NCI-H2081 (cell line): ENCODE measurements around the gene MORF4L1.
"Not testable (repeated sequence)": the region's sequence is repeated elsewhere in the genome, so short reads cannot be mapped to it uniquely, and the experiment has no call there.

ENCODE experiments used
- DNase-seq, 2 experiments: peaks; one replicate each; lab custom pipeline; 2025; lab: John Stamatoyannopoulos, UW

The MORF4L1 gene

GRCh38 chr15:78925956-78926743 is 53.5 kb downstream of the MORF4L1 start:
- DNase-seq = no peak

DNA sequence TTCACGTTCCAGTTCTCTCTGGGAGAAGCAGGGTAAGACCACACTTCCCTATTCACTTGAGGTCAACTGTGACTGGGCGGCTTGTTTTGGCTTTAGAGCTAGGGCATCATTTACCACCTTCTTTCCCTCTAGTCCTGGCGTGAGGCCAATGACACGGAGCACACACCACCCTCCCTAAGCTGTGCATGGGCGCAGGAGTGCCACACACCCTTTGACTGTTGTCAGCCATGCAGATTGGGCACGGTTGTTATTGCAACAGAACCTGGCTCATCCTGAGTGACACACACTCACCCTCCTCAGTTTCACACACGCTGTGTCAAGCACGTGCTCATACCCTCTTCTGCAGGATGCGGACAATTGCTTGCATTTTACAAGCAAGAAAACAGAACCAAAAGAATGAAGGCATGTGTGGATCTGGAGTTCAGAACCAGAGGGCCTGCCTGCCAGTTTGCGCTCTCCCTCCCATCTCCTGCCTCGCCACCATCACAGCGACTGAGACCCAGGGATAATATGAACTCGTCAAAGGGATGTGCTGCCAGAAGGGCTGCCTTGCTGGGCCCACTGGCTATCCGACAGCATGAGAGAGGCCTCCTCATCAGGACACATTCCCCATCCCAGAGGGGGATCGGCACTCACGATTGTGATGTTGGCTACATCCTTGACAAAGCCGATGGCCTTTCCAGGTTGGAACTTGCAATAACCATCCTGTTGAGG is 54.5 kb downstream of the MORF4L1 start:
- DNase-seq = no peak

DNA sequence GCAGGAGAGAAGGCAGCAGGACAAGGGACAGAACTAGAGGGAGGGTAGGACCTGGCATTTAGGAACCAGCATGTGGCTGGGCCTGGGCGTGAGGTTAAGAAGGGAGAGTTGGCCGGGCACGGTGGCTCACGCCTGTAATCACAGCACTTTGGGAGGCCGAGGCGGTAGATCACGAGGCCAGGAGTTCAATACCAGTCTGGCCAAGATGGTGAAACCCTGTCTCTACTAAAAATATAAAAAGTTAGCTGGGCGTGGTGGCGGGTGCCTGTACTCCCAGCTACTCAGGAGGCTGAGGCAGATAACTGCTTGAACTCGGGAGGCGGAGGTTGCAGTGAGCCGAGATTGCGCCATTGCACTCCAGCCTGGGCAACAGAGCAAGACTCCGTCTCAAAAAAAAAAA is 55.5 kb downstream of the MORF4L1 start:
- DNase-seq = not testable (repeated sequence)

DNA sequence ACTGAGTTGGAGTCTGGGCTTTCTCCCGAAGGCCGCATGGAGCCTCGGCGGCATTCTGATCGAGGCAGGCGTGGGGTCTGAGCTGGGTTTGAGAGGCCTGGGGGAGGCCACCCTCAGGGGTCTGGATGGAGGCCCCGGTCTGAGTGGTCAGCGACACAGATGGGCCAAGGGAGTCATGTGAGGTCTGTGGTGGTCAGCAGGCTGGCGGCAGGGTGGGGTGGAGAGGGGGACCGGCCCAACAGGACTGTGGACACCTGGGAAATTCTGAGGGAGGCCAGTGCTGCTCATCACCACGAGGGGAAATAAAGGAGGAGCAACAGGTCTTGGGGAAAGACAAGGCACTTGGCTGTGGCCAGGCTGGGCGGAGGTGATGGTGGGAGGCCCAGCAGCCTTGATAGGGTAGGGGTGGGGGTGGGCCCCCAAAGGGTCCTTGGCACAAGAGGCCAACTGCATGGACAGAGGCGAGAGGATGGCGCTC is 56.0 kb downstream of the MORF4L1 start:
- no peak for DNase-seq

DNA sequence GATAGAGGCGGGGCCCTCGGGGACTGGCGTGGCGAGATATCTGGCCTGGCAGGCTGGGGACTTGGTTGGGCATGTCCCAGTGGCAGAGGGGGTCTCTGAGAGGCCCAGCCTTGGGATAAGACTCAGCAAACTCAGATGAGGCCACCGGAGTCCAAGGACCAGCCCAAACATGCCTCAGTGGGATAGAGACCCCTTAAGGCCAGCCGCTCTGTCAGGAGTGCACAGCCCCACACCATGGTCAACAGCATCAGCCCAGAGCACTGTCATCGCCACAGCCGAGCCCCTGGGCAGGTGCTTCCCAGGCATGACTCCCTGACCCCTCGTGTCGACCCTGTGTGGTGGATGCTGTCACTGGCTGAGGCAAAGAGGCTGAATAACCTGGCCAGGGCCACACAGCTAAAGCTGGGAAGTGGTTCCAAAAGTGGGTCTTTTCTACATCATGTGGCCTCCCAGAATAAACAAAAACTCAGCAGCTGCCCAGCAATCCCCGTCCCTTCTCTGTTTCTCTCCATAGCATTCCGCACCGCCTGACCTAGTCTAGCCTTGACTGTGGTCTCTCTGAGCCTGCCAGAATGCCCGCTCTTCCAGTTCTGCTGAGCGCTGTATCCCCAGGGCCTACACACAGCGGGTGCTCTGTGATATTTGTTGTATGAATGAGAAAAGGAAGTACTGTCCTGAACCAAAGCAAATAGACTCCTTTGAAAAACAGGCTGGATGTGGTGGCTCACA is 57.0 kb downstream of the MORF4L1 start:
- DNase-seq = peak in 1 of 2 experiments; percentile 20

- DNase-seq = no peak
These were observed 58.1 kb downstream of the MORF4L1 start for GRCh38 chr15:78930577-78931388.

GRCh38 chr15:78931439-78932257 is 59.0 kb downstream of the MORF4L1 start:
- DNase-seq = no peak

GRCh38 chr15:78932258-78932808 is 59.6 kb downstream of the MORF4L1 start:
- no peak for DNase-seq

- no peak for DNase-seq
These were observed 60.6 kb downstream of the MORF4L1 start for GRCh38 chr15:78933187-78933822.

DNA sequence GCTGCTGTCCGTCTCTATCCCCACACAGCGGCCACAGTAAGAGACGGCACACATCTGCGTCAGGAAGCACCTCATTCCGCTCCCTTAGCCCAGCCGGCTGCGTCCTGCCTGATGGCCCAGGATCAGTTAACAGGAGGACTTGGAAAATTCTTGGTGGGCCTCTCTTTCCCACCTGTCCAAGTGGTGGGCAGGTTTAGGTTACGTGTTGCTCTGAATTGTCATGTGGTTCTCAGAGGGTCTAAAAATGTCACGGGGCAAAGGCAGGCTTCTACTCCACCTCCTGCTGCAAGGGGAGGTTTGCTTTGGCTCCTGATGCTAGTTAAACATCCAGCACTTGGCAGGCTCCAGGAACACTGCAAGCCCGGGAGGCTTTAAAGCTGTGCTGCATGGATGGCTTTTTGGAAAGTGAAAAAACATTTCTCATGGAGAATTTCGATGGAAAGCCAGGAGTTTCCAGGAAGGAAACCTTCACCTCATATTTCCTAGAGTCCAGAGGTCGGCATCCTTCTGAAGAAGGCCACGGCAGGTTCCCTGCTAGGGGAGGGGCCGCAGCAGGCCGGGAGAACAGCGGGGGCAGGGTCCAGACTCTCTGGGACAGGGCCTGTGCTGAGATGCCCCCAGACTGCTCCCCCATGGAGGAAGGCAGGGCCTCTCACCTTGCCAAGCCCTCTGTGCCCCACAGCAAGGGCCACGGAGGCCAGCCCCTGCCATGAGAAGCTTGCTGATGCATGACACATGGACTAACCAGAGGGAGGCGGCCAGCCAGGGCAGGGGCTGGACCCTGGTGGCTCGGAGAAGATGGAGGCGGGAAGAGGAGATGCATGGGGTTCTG is 61.3 kb downstream of the MORF4L1 start:
- DNase-seq = peak in 1 of 2 experiments; percentile 16

DNA sequence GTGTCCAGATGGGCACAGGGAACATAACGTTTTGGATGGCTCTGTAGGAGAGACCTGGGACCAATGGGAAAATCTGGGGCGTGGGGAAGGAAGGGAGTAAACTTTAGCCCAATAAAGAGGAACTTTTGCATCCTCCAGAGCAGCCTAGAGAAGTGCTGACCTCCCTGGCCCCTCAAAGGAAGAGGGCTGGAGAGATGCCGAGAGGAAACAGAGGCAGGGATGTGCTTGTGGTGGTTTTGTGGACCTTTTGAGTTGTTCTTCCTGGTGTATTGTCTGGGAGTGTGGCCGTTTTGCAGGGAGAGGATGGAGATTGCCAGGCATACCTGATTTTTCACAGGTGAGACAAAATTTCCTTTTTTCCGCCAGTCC is 61.9 kb downstream of the MORF4L1 start:
- no peak for DNase-seq

- DNase-seq = no peak
These were observed 64.5 kb downstream of the MORF4L1 start for GRCh38 chr15:78937132-78937739.

DNA sequence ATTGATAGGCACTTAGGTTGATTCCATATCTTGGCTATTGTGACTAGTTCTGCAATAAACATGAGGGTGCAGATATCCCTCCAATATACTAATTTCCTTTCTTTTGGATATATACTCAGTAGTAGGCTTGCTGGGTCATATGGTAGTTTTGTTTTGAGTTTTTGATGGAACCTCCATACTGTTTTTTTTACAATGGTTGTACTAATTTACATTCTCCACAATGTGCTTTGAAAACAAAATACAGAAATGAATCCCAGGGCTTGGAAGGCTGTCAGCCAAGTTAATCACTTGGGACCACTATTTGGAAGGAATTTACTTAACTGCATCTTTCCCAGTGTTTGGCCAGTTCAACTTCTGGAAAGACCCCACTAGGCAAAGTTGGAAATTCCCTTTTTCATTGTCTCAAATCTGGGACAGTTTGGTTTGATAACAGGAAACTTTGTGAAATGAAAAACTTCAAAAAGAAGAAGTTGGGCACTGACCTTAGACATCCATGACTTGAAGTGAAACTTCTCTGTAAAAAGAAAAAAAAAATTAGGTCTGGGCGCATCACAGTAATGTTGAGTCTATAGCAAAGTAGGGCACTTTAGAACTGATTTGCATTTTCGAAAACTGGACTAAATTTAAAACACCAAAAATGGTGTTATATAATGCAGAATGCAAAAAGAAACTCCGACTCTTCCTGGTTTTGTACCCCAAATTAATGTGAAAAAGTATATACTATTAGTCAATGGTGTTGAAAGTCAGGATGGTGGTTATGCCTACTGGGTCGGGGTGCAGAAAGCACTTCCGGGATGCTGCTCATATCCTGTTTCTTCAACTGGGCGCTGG is 66.2 kb downstream of the MORF4L1 start:
- DNase-seq = no peak

GRCh38 chr15:78942741-78943140 is 70.1 kb downstream of the MORF4L1 start:
- no peak for DNase-seq

DNA sequence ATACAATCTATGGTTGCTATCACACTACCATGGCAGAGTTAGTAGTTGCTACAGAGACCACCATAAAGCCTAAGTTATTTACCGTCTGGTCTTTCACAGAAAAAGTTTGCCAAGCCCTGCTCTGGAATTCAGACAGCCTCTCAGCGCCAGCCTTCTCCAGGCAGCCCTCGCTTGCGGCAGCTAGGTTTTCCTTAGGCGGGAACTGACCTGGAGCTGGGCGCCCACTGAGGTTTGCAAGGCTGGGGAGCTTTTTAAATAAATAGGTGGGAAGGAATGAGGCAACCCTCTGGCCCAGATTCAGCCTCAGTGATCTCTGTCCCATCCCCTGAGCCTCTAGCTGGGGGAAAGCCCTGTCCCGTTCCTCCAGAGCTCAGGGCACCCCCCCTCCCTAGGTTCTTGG is 71.0 kb downstream of the MORF4L1 start:
- DNase-seq = no peak

DNA sequence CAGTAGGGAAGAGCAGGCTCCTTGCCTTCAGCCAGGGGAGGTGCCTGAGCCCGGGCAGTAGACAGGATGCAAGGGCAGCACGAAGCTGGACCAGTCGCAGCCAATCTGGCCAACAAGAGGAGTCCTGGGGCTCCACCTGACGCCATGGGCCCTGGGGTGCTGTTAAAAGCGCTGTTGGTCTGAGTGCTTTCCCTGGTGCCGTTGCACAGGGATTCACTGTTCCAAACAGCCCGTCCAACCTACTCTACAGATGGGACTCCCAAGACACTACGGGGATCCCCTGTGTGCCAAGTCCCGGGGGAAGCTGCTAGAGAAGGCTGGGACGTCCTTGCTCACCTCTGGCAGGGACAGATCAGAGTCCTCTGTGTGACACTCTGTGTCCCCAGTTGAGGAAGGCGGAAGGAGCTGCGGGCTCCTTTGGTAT is 71.5 kb downstream of the MORF4L1 start:
- no peak for DNase-seq

GRCh38 chr15:78944669-78945407 is 72.1 kb downstream of the MORF4L1 start, which contains the start of gene CTSH:
Gene CTSH, minus strand, starts transcription at chr15:78945046. Its CDS starts 65 bp downstream, at chr15:78944981.
- peak; percentile 71 for DNase-seq
